MM.1S (cell line): ENCODE results near the gene IER2.
"Not testable (repeated sequence)": the region's sequence is repeated elsewhere in the genome, so short reads cannot be mapped to it uniquely, and the experiment has no call there.

Experiments used
- DNase-seq: peaks from one replicate; pipeline ENCODE4 v3.0.0-alpha.2; 2015
- H2AFZ ChIP-seq: fragments of 300-600 bp; sonication (generic); 2 replicates; pipeline ENCODE4 v1.6.0; 2016; ENCODE audit warnings: antibody characterized with exemption, low read length
- H3F3A ChIP-seq: fragments of 300-600 bp; sonication (generic); 2 replicates; pipeline ENCODE4 v1.6.1; 2016; ENCODE audit warnings: mild to moderate bottlenecking, antibody characterized with exemption, low read length, moderate library complexity, mixed read lengths; ENCODE audit not compliant: insufficient read depth
- H3K27ac ChIP-seq: fragments of 300-600 bp; sonication (generic); 2 replicates; pipeline ENCODE4 v1.5.1; 2016; ENCODE audit warnings: mild to moderate bottlenecking, low read length
- H3K27me3 ChIP-seq: fragments of 300-600 bp; sonication (generic); replicated peaks from 2 replicates; pipeline ENCODE4 v1.6.0; 2016; ENCODE audit warnings: low read length; ENCODE audit not compliant: insufficient read depth
- H3K36me3 ChIP-seq: fragments of 300-600 bp; sonication (generic); replicated peaks from 2 replicates; pipeline ENCODE4 v1.6.1; 2016; ENCODE audit warnings: mild to moderate bottlenecking, low read length, mixed read lengths; ENCODE audit not compliant: insufficient read depth
- H3K4me1 ChIP-seq: fragments of 300-600 bp; sonication (generic); 2 replicates; pipeline ENCODE4 v1.6.1; 2016; ENCODE audit warnings: low read length, mixed read lengths
- H3K4me2 ChIP-seq: fragments of 300-600 bp; sonication (generic); 2 replicates; pipeline ENCODE4 v1.6.0; 2016; ENCODE audit warnings: low read depth, low read length
- H3K4me3 ChIP-seq: fragments of 300-600 bp; sonication (generic); 2 replicates; pipeline ENCODE4 v1.5.1; 2016; ENCODE audit warnings: low read length, mixed read lengths
- H3K79me2 ChIP-seq: fragments of 300-600 bp; sonication (generic); 2 replicates; pipeline ENCODE4 v1.6.1; 2016; ENCODE audit warnings: mixed run types, low read length, mixed read lengths
- H3K9ac ChIP-seq: fragments of 300-600 bp; sonication (generic); 2 replicates; pipeline ENCODE4 v1.6.1; 2016; ENCODE audit warnings: low read length, mixed read lengths
- H3K9me2 ChIP-seq: fragments of 300-600 bp; sonication (generic); replicated peaks from 2 replicates; pipeline ENCODE4 v1.6.1; 2016; ENCODE audit warnings: mild to moderate bottlenecking, low read length, mixed read lengths; ENCODE audit not compliant: insufficient read depth
- H3K9me3 ChIP-seq: fragments of 300-600 bp; sonication (generic); replicated peaks from 2 replicates; pipeline ENCODE4 v1.6.1; 2016; ENCODE audit warnings: mild to moderate bottlenecking, low read length, mixed read lengths; ENCODE audit not compliant: insufficient read depth
- H4K20me1 ChIP-seq: fragments of 300-600 bp; sonication (generic); 2 replicates; pipeline ENCODE4 v1.6.1; 2016; ENCODE audit warnings: mild to moderate bottlenecking, low read length, moderate library complexity, mixed read lengths; ENCODE audit not compliant: insufficient read depth
- EZH2 ChIP-seq: fragments of 300-600 bp; sonication (generic); optimal IDR thresholded peaks from 2 replicates; pipeline ENCODE3; 2017; ENCODE audit warnings: low read depth, mild to moderate bottlenecking, antibody characterized with exemption, low read length, mixed read lengths
- EZH2phosphoT487 ChIP-seq: fragments of 300-600 bp; sonication (generic); IDR thresholded peaks from 2 replicates; pipeline ENCODE4 v1.6.1; 2018; ENCODE audit warnings: antibody characterized with exemption, low read length
- TF ChIP-seq, protein P1 (sequence below): fragments of 300-600 bp; sonication (generic); IDR thresholded peaks from 2 replicates; pipeline ENCODE4 v1.5.1; 2016; ENCODE audit warnings: antibody characterized with exemption, low read length, mixed read lengths

The IER2 gene

DNA sequence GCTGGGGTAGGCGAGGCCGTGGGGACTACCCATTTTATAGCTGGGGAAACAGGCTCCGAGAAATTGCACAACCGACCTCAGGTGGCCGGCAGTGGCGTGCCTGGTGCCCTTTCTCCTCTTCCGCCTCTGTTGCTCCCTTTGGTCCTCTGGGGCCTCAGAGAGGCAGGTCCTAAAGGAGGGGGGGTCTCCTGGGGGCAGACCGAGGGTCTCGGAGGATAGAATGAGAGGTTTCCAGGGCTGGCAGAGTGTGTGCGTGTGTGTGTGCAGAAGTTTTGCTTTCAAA lies 11.4 kb upstream of the IER2 start:
- H3K36me3 ChIP-seq: 0 out of 2 replicates have a peak, but pooled peaks cover 7% of the 10 kb centered on the region
- H4K20me1 ChIP-seq: no peaks in the 10 kb centered on the region
- H3K9ac ChIP-seq: no peak overlapping the region
- H2AFZ ChIP-seq: no peak overlapping the region
- TF ChIP-seq EZH2 (no peak), EZH2phosphoT487 (no peak)
- TF ChIP-seq, protein P1, sequence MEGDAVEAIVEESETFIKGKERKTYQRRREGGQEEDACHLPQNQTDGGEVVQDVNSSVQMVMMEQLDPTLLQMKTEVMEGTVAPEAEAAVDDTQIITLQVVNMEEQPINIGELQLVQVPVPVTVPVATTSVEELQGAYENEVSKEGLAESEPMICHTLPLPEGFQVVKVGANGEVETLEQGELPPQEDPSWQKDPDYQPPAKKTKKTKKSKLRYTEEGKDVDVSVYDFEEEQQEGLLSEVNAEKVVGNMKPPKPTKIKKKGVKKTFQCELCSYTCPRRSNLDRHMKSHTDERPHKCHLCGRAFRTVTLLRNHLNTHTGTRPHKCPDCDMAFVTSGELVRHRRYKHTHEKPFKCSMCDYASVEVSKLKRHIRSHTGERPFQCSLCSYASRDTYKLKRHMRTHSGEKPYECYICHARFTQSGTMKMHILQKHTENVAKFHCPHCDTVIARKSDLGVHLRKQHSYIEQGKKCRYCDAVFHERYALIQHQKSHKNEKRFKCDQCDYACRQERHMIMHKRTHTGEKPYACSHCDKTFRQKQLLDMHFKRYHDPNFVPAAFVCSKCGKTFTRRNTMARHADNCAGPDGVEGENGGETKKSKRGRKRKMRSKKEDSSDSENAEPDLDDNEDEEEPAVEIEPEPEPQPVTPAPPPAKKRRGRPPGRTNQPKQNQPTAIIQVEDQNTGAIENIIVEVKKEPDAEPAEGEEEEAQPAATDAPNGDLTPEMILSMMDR: no peak
- H3K4me1 ChIP-seq: no peaks in the 10 kb centered on the region
- no peaks in the 10 kb centered on the region for H3K9me3 ChIP-seq
- no peak overlapping the region for H3K4me3 ChIP-seq
- DNase-seq: no peak
- H3K27ac ChIP-seq: no peak overlapping the region
- no peaks in the 10 kb centered on the region for H3K27me3 ChIP-seq
- H3K79me2 ChIP-seq: peaks cover 8% of the 10 kb centered on the region; the same call in 1 of the 2 replicates
- H3F3A ChIP-seq: no peaks in the 10 kb centered on the region
- H3K4me2 ChIP-seq: no peak overlapping the region
- no peaks in the 10 kb centered on the region for H3K9me2 ChIP-seq

DNA sequence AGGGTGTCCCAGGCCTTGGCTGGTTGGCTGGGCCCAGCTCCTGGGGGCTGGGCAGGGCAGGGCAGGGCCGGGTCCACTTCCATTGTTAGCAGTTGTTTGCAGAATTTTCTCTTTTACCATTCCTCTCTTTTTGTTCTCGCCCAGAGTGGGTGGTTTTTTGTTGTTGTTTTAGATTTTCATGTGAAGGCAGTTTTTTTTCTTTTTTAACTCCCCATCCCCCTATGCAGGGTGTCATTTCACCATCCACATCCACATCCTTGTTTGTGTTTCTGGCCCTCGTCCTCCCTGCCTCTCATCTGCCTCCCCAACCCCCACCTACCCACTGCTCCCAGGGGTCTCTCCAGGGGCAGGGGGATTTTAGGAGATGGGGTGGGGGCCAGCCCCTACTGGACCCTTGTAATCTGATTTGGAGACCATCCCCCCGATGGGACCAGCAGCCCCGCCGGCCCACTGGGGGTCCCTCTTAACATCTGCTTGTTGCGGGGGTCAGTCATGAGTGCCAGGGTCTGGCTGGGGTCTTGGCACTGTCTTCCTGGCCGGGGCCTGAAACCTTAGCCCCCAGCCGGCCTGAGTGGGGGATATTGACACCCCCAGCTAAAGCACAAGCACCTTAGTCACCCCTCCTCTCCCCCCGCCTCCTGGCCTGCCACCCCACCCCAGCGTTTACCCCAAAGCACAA lies 10.4 kb upstream of the IER2 start:
- Histone ChIP-seq H3K27me3 (no peaks in the 10 kb centered on the region), H3K9ac (no peak overlapping the region), H3K4me3 (no peak overlapping the region), H2AFZ (no peak overlapping the region), H3K36me3 (0 out of 2 replicates have a peak, but pooled peaks cover 7% of the 10 kb centered on the region), H3K9me3 (no peaks in the 10 kb centered on the region), H3K4me2 (no peak overlapping the region), H3K9me2 (no peaks in the 10 kb centered on the region), H3F3A (no peaks in the 10 kb centered on the region), H3K27ac (no peak overlapping the region), H3K79me2 (no peaks in the 10 kb centered on the region), H4K20me1 (no peaks in the 10 kb centered on the region), H3K4me1 (no peaks in the 10 kb centered on the region)
- DNase-seq: no peak
- TF ChIP-seq EZH2phosphoT487 (no peak), EZH2 (no peak)
- TF ChIP-seq, protein P1: no peak

DNA sequence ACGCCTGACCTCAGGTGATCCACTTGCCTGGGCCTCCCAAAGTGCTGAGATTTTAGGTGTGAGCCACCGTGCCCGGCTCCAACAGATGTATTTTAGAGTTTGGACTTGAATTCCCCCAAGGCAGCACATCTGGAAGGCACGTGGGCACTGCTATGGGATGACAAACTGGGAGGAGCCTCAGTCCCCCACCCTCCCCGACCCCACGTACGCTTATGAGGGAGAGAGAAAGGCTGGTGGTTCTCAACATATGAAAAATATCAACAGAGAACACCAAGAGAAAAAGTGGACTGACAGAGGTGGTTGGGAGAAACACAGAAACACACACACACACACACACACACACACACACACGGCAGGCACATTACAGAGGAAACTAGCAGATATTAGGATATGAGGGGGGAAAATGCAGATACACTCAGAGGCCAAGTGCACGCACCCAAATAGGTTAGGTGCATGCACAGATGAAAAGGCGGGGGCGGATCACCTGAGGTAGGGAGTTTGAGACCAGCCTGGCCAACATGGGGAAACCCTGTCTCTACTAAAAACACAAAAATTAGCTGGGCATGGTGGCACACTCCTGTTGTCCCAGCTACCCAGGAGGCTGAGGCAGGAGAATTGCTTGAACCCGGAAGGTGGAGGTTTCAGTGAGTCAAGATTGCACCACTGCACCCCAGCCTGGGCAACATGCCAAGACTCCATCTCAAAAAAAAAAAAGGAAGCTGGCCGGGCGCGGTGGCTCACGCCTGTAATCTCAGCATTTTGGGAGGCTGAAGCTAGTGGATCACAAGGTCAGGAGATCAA lies 3.2 kb upstream of the IER2 start:
- H3F3A ChIP-seq: no peaks in the 10 kb centered on the region
- no peak for DNase-seq
- H3K36me3 ChIP-seq: no peaks in the 10 kb centered on the region
- peaks cover 4% of the 10 kb centered on the region for H3K4me1 ChIP-seq
- no peaks in the 10 kb centered on the region for H3K9me2 ChIP-seq
- no peak overlapping the region for H2AFZ ChIP-seq
- H3K27me3 ChIP-seq: no peaks in the 10 kb centered on the region
- no peak for TF ChIP-seq EZH2
- no peaks in the 10 kb centered on the region for H4K20me1 ChIP-seq
- H3K9ac ChIP-seq: no peak overlapping the region
- no peak overlapping the region for H3K27ac ChIP-seq
- H3K4me2 ChIP-seq: no peak overlapping the region
- H3K79me2 ChIP-seq: peaks cover 3% of the 10 kb centered on the region; the same call in 1 of the 2 replicates
- no peaks in the 10 kb centered on the region for H3K9me3 ChIP-seq
- H3K4me3 ChIP-seq: no peak overlapping the region

DNA sequence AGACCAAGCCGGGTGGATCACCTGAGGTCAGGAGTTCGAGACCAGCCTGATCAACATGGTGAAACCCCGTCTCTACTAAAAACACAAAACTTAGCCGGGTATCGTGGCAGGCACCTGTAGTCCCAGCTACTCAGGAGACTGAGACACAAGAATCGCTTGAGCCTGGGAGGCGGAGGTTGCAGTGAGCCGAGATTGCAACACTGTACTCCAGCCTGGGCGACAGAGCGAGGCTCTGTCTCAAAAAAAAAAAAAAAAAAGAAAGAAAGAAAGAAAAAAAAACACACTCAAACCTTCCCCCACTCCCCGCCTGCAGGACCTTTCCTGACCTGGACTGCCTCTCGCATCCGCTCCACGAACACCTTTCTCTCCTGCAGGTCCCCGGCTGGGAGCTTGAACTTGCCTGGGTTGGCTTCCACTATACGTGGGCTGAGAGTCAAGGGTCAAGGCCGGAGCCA lies 1.0 kb upstream of the IER2 start:
- Histone ChIP-seq H3K27me3 (peaks cover 13% of the 10 kb centered on the region), H2AFZ (peak overlapping the region; percentile 95), H3K4me2 (peak overlapping the region; percentile 97), H3K4me1 (peaks cover 19% of the 10 kb centered on the region), H3K9ac (peak overlapping the region; percentile 84; the same call in 1 of the 2 replicates), H3K4me3 (peak overlapping the region; percentile 91)
- not testable (repeated sequence) for H3F3A ChIP-seq, H3K79me2 ChIP-seq, H4K20me1 ChIP-seq, H3K36me3 ChIP-seq, H3K9me3 ChIP-seq, H3K27ac ChIP-seq, DNase-seq, H3K9me2 ChIP-seq
